ENCODE results near the gene DCUN1D2.

DCUN1D2 gene

GRCh38 chr13:113422807-113423519, 67.5 kb downstream of the DCUN1D2 start:
- Histone ChIP-seq H3K9me3 (no peaks in the 10 kb centered on the region), H3K27ac (peak overlapping the region in 1 of 2 donors; percentile 79), H3K4me1 (peaks cover 0 to 17% (median 12%) of the 10 kb centered on the region in 4 donors), H3K36me3 (no peaks in the 10 kb centered on the region), H3K27me3 (no peaks in the 10 kb centered on the region), H3K4me3 (no peak overlapping the region)
- intact Hi-C loops (cut with DNase I; ENCODE audit: low total_unique reads) = no loop called here
- TF ChIP-seq, protein P1, sequence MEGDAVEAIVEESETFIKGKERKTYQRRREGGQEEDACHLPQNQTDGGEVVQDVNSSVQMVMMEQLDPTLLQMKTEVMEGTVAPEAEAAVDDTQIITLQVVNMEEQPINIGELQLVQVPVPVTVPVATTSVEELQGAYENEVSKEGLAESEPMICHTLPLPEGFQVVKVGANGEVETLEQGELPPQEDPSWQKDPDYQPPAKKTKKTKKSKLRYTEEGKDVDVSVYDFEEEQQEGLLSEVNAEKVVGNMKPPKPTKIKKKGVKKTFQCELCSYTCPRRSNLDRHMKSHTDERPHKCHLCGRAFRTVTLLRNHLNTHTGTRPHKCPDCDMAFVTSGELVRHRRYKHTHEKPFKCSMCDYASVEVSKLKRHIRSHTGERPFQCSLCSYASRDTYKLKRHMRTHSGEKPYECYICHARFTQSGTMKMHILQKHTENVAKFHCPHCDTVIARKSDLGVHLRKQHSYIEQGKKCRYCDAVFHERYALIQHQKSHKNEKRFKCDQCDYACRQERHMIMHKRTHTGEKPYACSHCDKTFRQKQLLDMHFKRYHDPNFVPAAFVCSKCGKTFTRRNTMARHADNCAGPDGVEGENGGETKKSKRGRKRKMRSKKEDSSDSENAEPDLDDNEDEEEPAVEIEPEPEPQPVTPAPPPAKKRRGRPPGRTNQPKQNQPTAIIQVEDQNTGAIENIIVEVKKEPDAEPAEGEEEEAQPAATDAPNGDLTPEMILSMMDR (IDR thresholded peaks at IDR 0.05) = no peak
- no peak for DNase-seq

- no peaks in the 10 kb centered on the region for H3K9me3 ChIP-seq
- H3K4me3 ChIP-seq = peak overlapping the region in 1 of 2 donors; percentile 14
- H3K27ac ChIP-seq = peak overlapping the region; percentile 73 to 79
- no peaks in the 10 kb centered on the region for H3K27me3 ChIP-seq
- intact Hi-C loops (cut with DNase I; ENCODE audit: low total_unique reads) = no loop called here
- DNase-seq = no peak
- TF ChIP-seq, protein P1 (IDR thresholded peaks at IDR 0.05) = no peak
- no peaks in the 10 kb centered on the region for H3K36me3 ChIP-seq
- peaks cover 0 to 17% (median 12%) of the 10 kb centered on the region in 4 donors for H3K4me1 ChIP-seq
Measured at GRCh38 chr13:113421673-113422270, 68.7 kb downstream of the DCUN1D2 start.

DNA sequence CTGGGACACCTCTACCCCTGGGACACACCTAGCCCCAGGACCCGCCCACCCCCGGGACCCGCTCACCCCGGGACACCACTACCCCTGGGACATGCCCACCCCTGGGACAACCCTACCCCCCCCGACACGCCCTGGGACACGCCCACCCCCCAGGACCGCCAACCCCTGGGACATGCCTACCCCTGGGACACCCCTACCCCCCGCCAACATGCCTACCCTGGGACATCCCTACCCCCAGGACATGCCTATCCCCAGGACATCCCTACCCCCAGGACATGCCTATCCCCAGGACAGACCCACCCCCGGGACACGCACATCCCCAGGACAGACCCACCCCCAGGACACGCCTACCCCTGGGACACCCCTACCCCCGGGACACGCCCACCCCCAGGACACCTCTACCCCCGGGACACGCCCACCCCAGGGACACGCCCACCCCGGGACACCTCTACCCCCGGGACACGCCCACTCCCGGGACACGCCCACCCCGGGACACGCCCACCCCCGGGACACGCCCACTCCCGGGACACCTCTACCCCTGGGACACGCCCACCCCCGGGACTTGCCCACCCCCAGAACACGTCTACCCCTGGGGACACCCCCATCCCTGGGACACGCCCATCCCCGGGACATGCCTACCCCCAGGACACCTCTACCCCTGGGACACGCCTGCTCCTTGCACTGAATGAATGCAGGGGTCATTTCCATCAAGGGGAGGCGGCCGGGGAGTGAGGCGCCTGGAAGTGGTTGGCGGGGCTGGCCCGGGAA, 69.5 kb downstream of the DCUN1D2 start:
- TF ChIP-seq, protein P1 (IDR thresholded peaks at IDR 0.05) = no peak
- DNase-seq = no peak
- peak overlapping the region; percentile 73 to 79 for H3K27ac ChIP-seq
- H3K9me3 ChIP-seq = no peaks in the 10 kb centered on the region
- no peaks in the 10 kb centered on the region for H3K27me3 ChIP-seq
- no peak overlapping the region for H3K4me3 ChIP-seq
- no peaks in the 10 kb centered on the region for H3K36me3 ChIP-seq
- intact Hi-C loops (cut with DNase I; ENCODE audit: low total_unique reads) = no loop called here
- H3K4me1 ChIP-seq = peaks cover 0 to 21% (median 12%) of the 10 kb centered on the region in 4 donors

DNA sequence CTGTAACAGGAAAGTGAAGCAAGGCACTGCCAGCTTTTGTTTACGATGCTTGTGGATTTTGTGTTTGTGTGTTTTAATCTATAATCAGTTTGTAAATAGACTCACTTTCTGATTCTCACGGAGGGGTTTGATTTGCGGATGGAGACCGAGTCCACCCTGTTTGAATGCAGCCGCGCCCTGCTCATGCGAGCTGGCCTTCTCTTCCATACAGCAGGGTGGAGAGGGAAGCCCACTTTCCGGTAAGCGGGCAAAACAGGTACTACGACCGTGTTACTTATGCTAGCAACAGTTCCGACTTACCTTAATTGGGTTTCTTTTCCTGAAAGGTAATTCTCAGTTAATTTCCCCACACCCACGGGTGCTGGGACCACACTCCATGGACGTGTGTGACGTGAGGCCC, 70.3 kb downstream of the DCUN1D2 start:
- DNase-seq = no peak
- TF ChIP-seq, protein P1 (IDR thresholded peaks at IDR 0.05) = no peak
- no peaks in the 10 kb centered on the region for H3K9me3 ChIP-seq
- intact Hi-C loops (cut with DNase I; ENCODE audit: low total_unique reads) = no loop called here
- no peak overlapping the region for H3K27ac ChIP-seq
- no peaks in the 10 kb centered on the region for H3K27me3 ChIP-seq
- H3K4me1 ChIP-seq = peaks cover 0 to 29% (median 15%) of the 10 kb centered on the region in 4 donors
- H3K36me3 ChIP-seq = no peaks in the 10 kb centered on the region
- no peak overlapping the region for H3K4me3 ChIP-seq

- TF ChIP-seq, protein P1 (IDR thresholded peaks at IDR 0.05) = no peak
- no peak for DNase-seq
- Histone ChIP-seq H3K9me3 (no peaks in the 10 kb centered on the region), H3K4me1 (peaks cover 0 to 34% (median 21%) of the 10 kb centered on the region in 4 donors), H3K36me3 (no peaks in the 10 kb centered on the region), H3K27me3 (no peaks in the 10 kb centered on the region), H3K4me3 (no peak overlapping the region), H3K27ac (no peak overlapping the region)
- intact Hi-C loops (cut with DNase I; ENCODE audit: low total_unique reads) = no loop called here
Measured at GRCh38 chr13:113419531-113420193, 70.8 kb downstream of the DCUN1D2 start.

Measured in tibial artery (tissue), 4 donors.